Spleen (tissue), 11 donors: ENCODE results near the gene TSPYL4. TPM values are rescaled to one million over a fixed set of nuclear protein-coding genes. Genes with fewer than 3 reads are reported as not detected.

Source experiments
- DNase-seq: peaks from one replicate; pipeline ENCODE4 v3.0.0-alpha.2; 2020
- H3K27ac ChIP-seq, 8 donors: fragments of 200-600 bp; sonication (generic) in 7 of 8; 1 replicate in 4 of 8; 2 replicates in 4 of 8; pipeline versions ENCODE4 v1.5.0 to v1.8.0; 2016 to 2021; ENCODE audit warnings: inconsistent platforms in 4 of 8, mild to moderate bottlenecking in 4 of 8, moderate library complexity in 1 of 8
- H3K27me3 ChIP-seq, 7 donors: fragments of 200-600 bp; sonication (generic) in 6 of 7; replicated peaks in 1 of 7; 1 replicate in 4 of 7; 2 replicates in 3 of 7; pipeline versions ENCODE4 v1.5.0 to v1.8.0; 2016 to 2021; ENCODE audit warnings: inconsistent platforms in 3 of 7, mild to moderate bottlenecking in 1 of 7
- H3K36me3 ChIP-seq, 6 donors: fragments of 200-600 bp; sonication (generic) in 5 of 6; 1 replicate in 4 of 6; 2 replicates in 2 of 6; pipeline versions ENCODE4 v1.5.0 to v1.8.0; 2016 to 2021; ENCODE audit warnings: inconsistent platforms in 2 of 6
- H3K4me1 ChIP-seq, 6 donors: fragments of 200-600 bp; sonication (generic) in 5 of 6; 1 replicate in 3 of 6; 2 replicates in 3 of 6; pipeline versions ENCODE4 v1.5.0 to v1.8.0; 2016 to 2021; ENCODE audit warnings: inconsistent platforms in 3 of 6
- H3K4me3 ChIP-seq, 8 donors: fragments of 200-600 bp; sonication (generic) in 7 of 8; 1 replicate in 4 of 8; 2 replicates in 4 of 8; pipeline versions ENCODE4 v1.5.0 to v1.8.0; 2016 to 2021; ENCODE audit warnings: inconsistent platforms in 4 of 8, mild to moderate bottlenecking in 4 of 8, moderate library complexity in 2 of 8
- H3K9me3 ChIP-seq, 8 donors: fragments of 200-600 bp; sonication (generic) in 7 of 8; 1 replicate in 4 of 8; 2 replicates in 4 of 8; pipeline versions ENCODE4 v1.5.0 to v1.8.0; 2016 to 2021; ENCODE audit warnings: inconsistent platforms in 4 of 8
- POLR2A ChIP-seq, 3 donors: fragments of 450-650 bp; IDR thresholded peaks; one replicate each; pipeline ENCODE4 v1.5.1; 2017; ENCODE audit warnings: antibody characterized with exemption in 3 of 3, mild to moderate bottlenecking in 1 of 3
- POLR2AphosphoS5 ChIP-seq, 3 donors: sonication (generic); formaldehyde crosslinking; IDR thresholded peaks; one replicate each; pipeline ENCODE4 v1.5.1; 2017; ENCODE audit warnings: antibody characterized with exemption in 3 of 3
- WGBS, 5 donors: extraction: QIAGEN DNeasy Blood & Tissue Kit in 3 of 5; methylation state at CpG; one replicate each; pipeline versions ENCODE4 v1.1.5 to v1.1.7; 2013 to 2018; 5-methylcytosine and 5-hydroxymethylcytosine counted together
- intact Hi-C: fragments of 100-400 bp; cut with DNase I; formaldehyde crosslinking; loops from one replicate; pipeline ENCODE4 v1.15.0; 2023; ENCODE audit warnings: low total_unique reads
- polyA plus RNA-seq, 3 donors: library from polyadenylated mRNA; stranded (reverse); fragments of 200-250 nt; gene quantifications; one replicate each; pipeline ENCODE4 v1.2.1, GENCODE V29; 2013
- total RNA-seq, 7 donors: library from RNA; depleted of rRNA in 3 of 7; stranded (reverse); fragments of >200 nt in 3 of 7; fragmentation: NEBNext Ultra II Directional in 4 of 7; extraction: Animal tissue kit (Norgen Biotek cat#: 25700) in 4 of 7; gene quantifications; one replicate each; pipeline versions ENCODE4 v1.1.0 to v1.2.1, GENCODE V29; 2016 to 2021
- TF ChIP-seq, protein P1 (sequence below), 11 experiments: fragments of 200-600 bp in 7 of 11; fragments of 450-650 bp in 4 of 11; sonication (generic) in 4 of 11; IDR thresholded peaks in 8 of 11; conservative IDR thresholded peaks in 3 of 11; 1 replicate in 7 of 11; 2 replicates in 4 of 11; pipeline versions ENCODE4 v1.4.0 to v1.8.0; 2016 to 2021; ENCODE audit warnings: antibody characterized with exemption in 11 of 11, inconsistent platforms in 4 of 11, mild to moderate bottlenecking in 1 of 11
- donor health status: healthy with polysubstance abuse.
- donor health status: DM: no; HTN: no; CAD: no; lungs with moderate emphysema.
- donor health status: DM: no; HTN: no; CAD: no.
- donor health status: Bipolar disorder and iron deficiency.
- donor health status: healthy.
- donor health status: DM: no; HTN: no; CAD: no.
- donor health status: DM: yes; HTN: yes; CAD: no.

TSPYL4 gene
- total and polyA plus RNA-seq, 10 donors: 7.2 to 19.0 (median 12.2) TPM

DNA sequence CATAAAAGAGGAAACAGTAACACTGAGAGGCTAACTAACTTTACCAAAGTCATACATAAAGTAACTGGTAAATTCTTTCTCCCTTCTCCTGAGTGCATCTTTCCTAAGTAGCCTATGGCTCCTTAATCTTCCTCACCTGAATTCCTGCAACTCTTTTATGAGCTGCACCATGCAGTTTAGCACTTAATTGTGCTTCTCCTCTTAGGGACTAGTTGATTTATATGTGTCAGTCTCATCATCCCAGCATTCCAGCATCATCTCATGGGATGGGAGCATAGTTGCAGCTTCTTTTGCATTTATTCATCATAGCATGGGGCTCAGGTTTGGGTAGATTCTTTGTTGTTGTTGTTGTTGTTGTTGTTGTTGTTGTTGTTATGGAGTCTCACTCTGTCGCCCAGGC lies 29.3 kb upstream of the TSPYL4 start:
- no peak for TF ChIP-seq POLR2A (IDR thresholded peaks at IDR 0.05)
- no peak for TF ChIP-seq POLR2AphosphoS5 (IDR thresholded peaks at IDR 0.05)
- TF ChIP-seq, protein P1, sequence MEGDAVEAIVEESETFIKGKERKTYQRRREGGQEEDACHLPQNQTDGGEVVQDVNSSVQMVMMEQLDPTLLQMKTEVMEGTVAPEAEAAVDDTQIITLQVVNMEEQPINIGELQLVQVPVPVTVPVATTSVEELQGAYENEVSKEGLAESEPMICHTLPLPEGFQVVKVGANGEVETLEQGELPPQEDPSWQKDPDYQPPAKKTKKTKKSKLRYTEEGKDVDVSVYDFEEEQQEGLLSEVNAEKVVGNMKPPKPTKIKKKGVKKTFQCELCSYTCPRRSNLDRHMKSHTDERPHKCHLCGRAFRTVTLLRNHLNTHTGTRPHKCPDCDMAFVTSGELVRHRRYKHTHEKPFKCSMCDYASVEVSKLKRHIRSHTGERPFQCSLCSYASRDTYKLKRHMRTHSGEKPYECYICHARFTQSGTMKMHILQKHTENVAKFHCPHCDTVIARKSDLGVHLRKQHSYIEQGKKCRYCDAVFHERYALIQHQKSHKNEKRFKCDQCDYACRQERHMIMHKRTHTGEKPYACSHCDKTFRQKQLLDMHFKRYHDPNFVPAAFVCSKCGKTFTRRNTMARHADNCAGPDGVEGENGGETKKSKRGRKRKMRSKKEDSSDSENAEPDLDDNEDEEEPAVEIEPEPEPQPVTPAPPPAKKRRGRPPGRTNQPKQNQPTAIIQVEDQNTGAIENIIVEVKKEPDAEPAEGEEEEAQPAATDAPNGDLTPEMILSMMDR (IDR thresholded peaks at IDR 0.05 in 8 of 11, conservative IDR thresholded peaks at IDR 0.05 in 3 of 11): no peak
- peaks cover 0 to 5% (median 2%) of the 10 kb centered on the region in 6 donors for H3K36me3 ChIP-seq
- H3K4me3 ChIP-seq: no peak overlapping the region
- no peaks in the 10 kb centered on the region for H3K9me3 ChIP-seq
- intact Hi-C loops: loop anchor here (5.0 kb wide), 1 partner anchor 249 kb away; no protein-coding TSS in a partner anchor
- no peaks in the 10 kb centered on the region for H3K27me3 ChIP-seq
- H3K27ac ChIP-seq: no peak overlapping the region
- H3K4me1 ChIP-seq: peaks cover 21 to 68% (median 29%) of the 10 kb centered on the region in 6 donors
- 74 to 92% (median 89%) methylated on average over 1 of the region's 1 CpG for WGBS, 5 donors
- DNase-seq: no peak

DNA sequence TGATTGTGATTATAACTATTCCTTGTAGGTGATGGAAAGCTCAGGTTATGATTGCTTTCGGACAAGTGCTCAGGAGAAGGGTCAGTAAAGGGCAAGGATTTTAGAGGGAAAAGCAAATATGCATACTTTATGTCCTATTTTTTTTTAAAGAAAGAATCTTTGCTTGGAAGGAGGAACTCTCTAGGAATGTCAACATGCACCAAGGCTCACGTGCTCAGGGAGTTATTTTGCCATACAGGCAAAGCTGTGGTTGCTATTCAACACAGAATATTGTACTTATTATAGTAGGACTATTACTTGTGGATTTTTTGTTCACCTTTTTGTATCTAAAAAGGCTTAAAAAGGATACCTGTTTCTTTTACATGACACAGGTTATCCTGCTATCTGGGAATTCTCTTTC lies 28.8 kb upstream of the TSPYL4 start:
- Histone ChIP-seq H3K4me3 (no peak overlapping the region), H3K4me1 (peaks cover 23 to 68% (median 31%) of the 10 kb centered on the region in 6 donors), H3K27ac (no peak overlapping the region), H3K9me3 (no peaks in the 10 kb centered on the region), H3K27me3 (no peaks in the 10 kb centered on the region), H3K36me3 (peaks cover 0 to 10% (median 5%) of the 10 kb centered on the region in 6 donors)
- intact Hi-C loops: loop anchor here (5.0 kb wide), 1 partner anchor 250 kb away; no protein-coding TSS in a partner anchor
- TF ChIP-seq, protein P1 (IDR thresholded peaks at IDR 0.05 in 8 of 11, conservative IDR thresholded peaks at IDR 0.05 in 3 of 11): no peak
- TF ChIP-seq POLR2AphosphoS5 (IDR thresholded peaks at IDR 0.05): no peak
- no peak for TF ChIP-seq POLR2A (IDR thresholded peaks at IDR 0.05)
- no peak for DNase-seq
- 74 to 86% (median 81%) methylated on average over 2 of the region's 2 CpGs for WGBS, 5 donors

DNA sequence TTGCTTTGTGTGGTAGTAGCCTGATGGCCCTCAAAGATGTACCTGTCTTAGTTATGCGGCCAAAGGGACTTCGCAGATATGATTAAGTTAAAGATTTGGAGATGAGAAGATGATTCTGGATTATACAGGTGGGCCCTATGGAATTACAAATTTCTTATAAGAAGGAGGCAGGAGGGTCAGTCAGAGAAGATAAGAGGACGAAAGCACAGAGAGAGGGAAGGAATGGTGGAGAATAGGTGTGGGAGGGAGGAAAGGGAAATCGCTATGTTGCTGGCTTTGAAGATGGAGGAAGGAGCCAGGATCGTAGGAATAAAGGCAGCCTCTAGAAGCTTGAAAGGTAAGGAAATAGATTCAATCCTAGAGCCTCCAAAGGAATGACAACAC lies 27.1 kb upstream of the TSPYL4 start:
- 83 to 90% (median 88%) methylated on average over 5 of the region's 5 CpGs for WGBS, 5 donors
- DNase-seq: no peak
- intact Hi-C loops: loop anchor here (5.0 kb wide), 1 partner anchor 251 kb away; no protein-coding TSS in a partner anchor
- Histone ChIP-seq H3K9me3 (no peaks in the 10 kb centered on the region), H3K27ac (peak overlapping the region; percentile 88 to 100 (median 99)), H3K27me3 (no peaks in the 10 kb centered on the region), H3K4me1 (peaks cover 29 to 72% (median 47%) of the 10 kb centered on the region in 6 donors), H3K4me3 (peak overlapping the region in 4 of 8 donors; percentile 63 to 91 (median 85)), H3K36me3 (peaks cover 0 to 15% (median 5%) of the 10 kb centered on the region in 6 donors)
- TF ChIP-seq, protein P1 (IDR thresholded peaks at IDR 0.05 in 8 of 11, conservative IDR thresholded peaks at IDR 0.05 in 3 of 11): no peak
- no peak for TF ChIP-seq POLR2A (IDR thresholded peaks at IDR 0.05)
- no peak for TF ChIP-seq POLR2AphosphoS5 (IDR thresholded peaks at IDR 0.05)

DNA sequence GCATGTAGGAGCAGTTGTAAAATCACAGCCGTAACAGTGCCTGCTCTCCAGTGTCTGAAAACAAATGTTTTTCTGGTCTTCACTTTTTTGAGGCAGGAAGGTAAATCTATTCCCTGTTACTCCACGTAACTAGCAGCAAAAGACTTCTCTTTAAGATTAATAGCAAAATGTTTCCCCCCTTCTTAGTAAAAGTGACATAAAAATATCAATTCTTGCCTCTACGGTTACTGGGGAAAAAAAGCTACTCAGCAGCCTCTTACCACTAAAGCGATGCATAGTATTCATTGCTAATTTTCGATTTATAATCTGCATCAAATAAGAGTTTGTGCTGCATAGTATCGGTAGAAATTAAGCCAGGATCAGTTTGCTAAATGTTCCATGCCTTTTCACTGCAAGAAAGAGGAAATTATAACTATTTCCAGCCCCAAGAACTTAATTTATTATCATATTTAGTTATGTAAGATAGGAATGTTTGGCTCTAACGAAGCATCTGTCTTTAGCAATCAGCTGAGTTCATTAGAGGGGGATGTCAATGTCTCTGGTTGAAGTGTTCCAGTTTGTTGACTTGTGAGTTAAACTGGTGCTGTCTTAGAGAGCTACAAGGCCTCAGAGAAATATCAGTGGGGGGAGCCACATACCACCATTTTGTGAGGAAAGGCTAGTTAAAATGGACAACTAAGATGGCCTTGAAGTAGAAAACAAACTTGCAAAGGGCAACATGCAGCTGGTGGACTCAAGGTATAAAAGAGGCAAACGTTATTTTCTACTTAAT lies 26.5 kb upstream of the TSPYL4 start:
- H3K4me1 ChIP-seq: peaks cover 34 to 78% (median 52%) of the 10 kb centered on the region in 6 donors
- TF ChIP-seq POLR2AphosphoS5 (IDR thresholded peaks at IDR 0.05): no peak
- no peak for TF ChIP-seq POLR2A (IDR thresholded peaks at IDR 0.05)
- TF ChIP-seq, protein P1 (IDR thresholded peaks at IDR 0.05 in 8 of 11, conservative IDR thresholded peaks at IDR 0.05 in 3 of 11): no peak
- peak overlapping the region; percentile 88 to 100 (median 99) for H3K27ac ChIP-seq
- peaks cover 0 to 20% (median 6%) of the 10 kb centered on the region in 6 donors for H3K36me3 ChIP-seq
- 10 to 15% (median 14%) methylated on average over 8 of the region's 8 CpGs for WGBS, 5 donors
- no peaks in the 10 kb centered on the region for H3K27me3 ChIP-seq
- peak overlapping the region; percentile 50 to 91 (median 81) for H3K4me3 ChIP-seq
- no peaks in the 10 kb centered on the region for H3K9me3 ChIP-seq
- intact Hi-C loops: loop anchor here (5.0 kb wide), 1 partner anchor 252 kb away; no protein-coding TSS in a partner anchor
- no peak for DNase-seq
